ENCODE results near the gene IFIT3. TPM values are rescaled to one million over a fixed set of nuclear protein-coding genes. Genes with fewer than 3 reads are reported as not detected.

Gene IFIT3
- total RNA-seq, 1 experiment from 2014 or later: 0.55 TPM

DNA sequence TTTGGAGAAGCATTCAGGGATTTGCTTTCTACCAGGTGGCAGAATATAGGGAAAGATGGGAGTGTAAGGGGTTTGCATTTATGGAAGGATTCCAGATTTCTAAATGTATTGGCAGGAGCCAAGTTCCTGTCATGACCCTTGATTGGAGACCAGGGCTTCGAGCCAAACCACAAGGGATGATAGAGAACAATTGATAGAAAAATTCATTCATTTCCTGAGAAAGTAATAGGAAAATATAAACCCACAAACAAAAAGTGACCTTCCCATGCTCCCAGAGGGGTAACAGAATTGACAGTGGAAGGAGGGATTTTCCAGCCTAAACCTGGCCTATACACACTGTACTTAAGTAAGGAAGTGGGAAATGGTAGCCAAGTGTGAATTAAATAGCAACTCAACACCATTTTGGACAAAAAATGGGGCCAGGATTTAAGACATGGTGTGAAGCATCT lies 48.4 kb upstream of the IFIT3 start:
- Histone ChIP-seq H4K8ac (replicated peaks; ENCODE audit: insufficient read length, low read depth, low read length) (no peak overlapping the region), H3K4me1 (ENCODE audit: insufficient read depth, low read length) (peaks cover 3% of the 10 kb centered on the region; the same call in 1 of the 2 replicates), H2BK12ac (ENCODE audit: insufficient read length, low read depth, low read length) (no peak overlapping the region), H4K91ac (ENCODE audit: insufficient read length, low read depth, low read length) (no peak overlapping the region), H3K27me3 (ENCODE audit: insufficient read depth, low read length) (no peaks in the 10 kb centered on the region), H3K56ac (ENCODE audit: insufficient read length, low read depth, low read length) (no peak overlapping the region), H2BK20ac (ENCODE audit: low read depth, low read length, poor library complexity, severe bottlenecking) (no peak overlapping the region), H3K14ac (ENCODE audit: insufficient read depth, low read length) (no peak overlapping the region), H3K23ac (ENCODE audit: insufficient read length, low read depth, low read length) (no peak overlapping the region), H3K9me3 (ENCODE audit: control insufficient read depth, low read depth, low read length) (no peaks in the 10 kb centered on the region), H3K4me2 (ENCODE audit: insufficient read depth, insufficient read length, low read length) (no peak overlapping the region), H2BK5ac (ENCODE audit: insufficient read length, low read length) (no peak overlapping the region), H3K79me2 (ENCODE audit: insufficient read depth, low read length) (no peaks in the 10 kb centered on the region), H3K27ac (ENCODE audit: insufficient read length, low read depth, low read length) (no peak overlapping the region), H3K79me1 (ENCODE audit: insufficient read depth, low read depth, low read length, poor library complexity, severe bottlenecking) (no peaks in the 10 kb centered on the region), H4K5ac (ENCODE audit: insufficient read length, low read depth, low read length) (no peak overlapping the region), H4K20me1 (ENCODE audit: control insufficient read depth, insufficient read depth, insufficient read length) (no peaks in the 10 kb centered on the region), H2AFZ (ENCODE audit: low read length) (no peak overlapping the region), H3K23me2 (ENCODE audit: insufficient read length, low read depth, low read length, poor library complexity, severe bottlenecking) (no peaks in the 10 kb centered on the region), H3T11ph (ENCODE audit: low read length) (no peak overlapping the region), H2AK5ac (ENCODE audit: insufficient read length, low read length) (no peak overlapping the region), H2BK120ac (ENCODE audit: low read depth, low read length, poor library complexity, severe bottlenecking) (no peak overlapping the region), H3K18ac (ENCODE audit: insufficient read length, low read depth, low read length) (no peak overlapping the region), H3K4ac (ENCODE audit: low read depth, low read length) (no peak overlapping the region), H2BK15ac (ENCODE audit: low read depth, low read length) (no peak overlapping the region), H3K9ac (ENCODE audit: extremely low read depth, insufficient read length, low read length) (no peak overlapping the region)
- no CpG with 5 or more reads among the region's 1 CpG for WGBS (ENCODE audit: extremely low coverage, insufficient read length, low lambda C conversion rate)
- no peaks in the 10 kb centered on the region for H3K27me3 Mint-ChIP-seq (ENCODE audit: low read depth)
- no peaks in the 10 kb centered on the region for H3K36me3 Mint-ChIP-seq (ENCODE audit: insufficient read depth in 1 of 3, low read depth in 3 of 3)
- no peak overlapping the region for H3K27ac Mint-ChIP-seq
- DNase-seq: no peak
- H3K4me1 Mint-ChIP-seq: peaks cover 21 to 23% of the 10 kb centered on the region in 2 experiments
- H3K9me3 Mint-ChIP-seq: no peaks in the 10 kb centered on the region
- H3K4me3 Mint-ChIP-seq: no peak overlapping the region
- TF ChIP-seq CTCF (conservative IDR thresholded peaks at IDR 0.05): no peak

All from H9 (cell line).